ENCODE data around the gene TAOK3. TPM values are rescaled to one million over a fixed set of nuclear protein-coding genes. Genes with fewer than 3 reads are reported as not detected.

Gene TAOK3
- total RNA-seq, 1 donor = 27.9 TPM

- TF ChIP-seq CTCF (IDR thresholded peaks at IDR 0.05; ENCODE audit: extremely low read depth, low read depth, low read length) = no peak
- Histone ChIP-seq H3K9me3 (ENCODE audit: low read depth, low read length) (no peaks in the 10 kb centered on the region), H3K27ac (ENCODE audit: low read depth, low read length) (no peak overlapping the region)
Observed at GRCh38 chr12:118237052-118237665, 135.5 kb downstream of the TAOK3 start.

DNA sequence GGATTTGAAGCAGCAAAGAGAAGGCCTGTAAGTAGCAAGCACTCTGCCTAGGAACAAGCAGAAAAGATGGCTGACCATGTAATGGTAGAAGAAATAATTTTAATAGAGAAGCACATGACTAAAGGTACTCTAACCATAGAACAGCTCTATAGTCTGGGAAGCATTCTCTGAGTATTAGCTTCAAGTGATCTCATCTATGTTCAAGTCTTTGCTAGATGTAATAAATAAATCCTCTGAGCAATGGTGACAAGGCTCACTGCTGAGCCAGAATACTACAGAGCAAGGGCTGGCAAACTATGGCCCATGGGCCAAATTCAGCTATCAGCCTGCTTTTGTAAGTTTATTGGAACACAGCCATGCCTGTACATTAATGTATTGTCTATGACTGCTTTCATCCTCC, 152.0 kb downstream of the TAOK3 start:
- Histone ChIP-seq H3K4me3 (ENCODE audit: insufficient read depth, low read length) (no peak overlapping the region), H3K4me1 (ENCODE audit: insufficient read depth, low read length) (no peaks in the 10 kb centered on the region), H3K9me3 (ENCODE audit: low read depth, low read length) (no peaks in the 10 kb centered on the region), H3K79me2 (ENCODE audit: insufficient read depth, low read length) (no peaks in the 10 kb centered on the region), H3K4me2 (ENCODE audit: insufficient read depth, low read length) (no peak overlapping the region), H4K20me1 (ENCODE audit: insufficient read depth, low read length) (no peaks in the 10 kb centered on the region), H3K27me3 (ENCODE audit: insufficient read depth, low read length) (no peaks in the 10 kb centered on the region), H3K36me3 (ENCODE audit: insufficient read depth, low read length) (peaks cover 10% of the 10 kb centered on the region), H2AFZ (ENCODE audit: low read length) (no peak overlapping the region), H3K27ac (ENCODE audit: low read depth, low read length) (no peak overlapping the region)
- TF ChIP-seq CTCF (IDR thresholded peaks at IDR 0.05; ENCODE audit: extremely low read depth, low read depth, low read length) = no peak
- DNase-seq (ENCODE audit: insufficient read length, low spot score, missing footprints) = no peak

More at GRCh38 chr12:118237052-118237665, 135.5 kb downstream of the TAOK3 start:
- peaks cover 9% of the 10 kb centered on the region for H3K4me1 ChIP-seq (ENCODE audit: insufficient read depth, low read length)
- H4K20me1 ChIP-seq (ENCODE audit: insufficient read depth, low read length) = no peaks in the 10 kb centered on the region
- H3K4me2 ChIP-seq (ENCODE audit: insufficient read depth, low read length) = no peak overlapping the region
- H3K4me3 ChIP-seq (ENCODE audit: insufficient read depth, low read length) = no peak overlapping the region
- H3K27me3 ChIP-seq (ENCODE audit: insufficient read depth, low read length) = no peaks in the 10 kb centered on the region
- H2AFZ ChIP-seq (ENCODE audit: low read length) = no peak overlapping the region
- H3K36me3 ChIP-seq (ENCODE audit: insufficient read depth, low read length) = peaks cover 11% of the 10 kb centered on the region
- no peaks in the 10 kb centered on the region for H3K79me2 ChIP-seq (ENCODE audit: insufficient read depth, low read length)
- DNase-seq (ENCODE audit: insufficient read length, low spot score, missing footprints) = no peak

DNA sequence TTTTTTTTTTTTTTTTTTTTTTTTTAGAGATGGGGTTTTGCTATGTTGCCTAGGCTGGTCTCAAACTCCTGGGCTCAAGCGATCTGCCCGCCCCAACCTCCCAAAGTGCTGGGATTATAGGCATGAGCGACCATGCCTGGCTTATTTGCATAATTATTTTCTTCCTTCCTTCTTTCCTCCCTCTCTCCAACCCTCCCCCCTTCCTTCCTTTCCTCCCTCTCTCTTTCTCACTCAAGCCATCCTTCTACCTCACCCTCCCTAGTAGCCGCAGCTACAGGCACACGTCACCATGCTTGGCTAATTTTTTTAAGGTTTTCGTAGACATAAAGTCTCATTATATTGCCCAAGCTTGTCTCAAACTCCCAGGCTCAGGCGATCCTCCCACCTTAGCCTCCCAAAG, 152.9 kb downstream of the TAOK3 start:
- no peak overlapping the region for H3K4me3 ChIP-seq (ENCODE audit: insufficient read depth, low read length)
- no peak for DNase-seq (ENCODE audit: insufficient read length, low spot score, missing footprints)

GRCh38 chr12:118219106-118219505, 153.6 kb downstream of the TAOK3 start:
- H3K79me2 ChIP-seq (ENCODE audit: insufficient read depth, low read length) = no peaks in the 10 kb centered on the region
- no peaks in the 10 kb centered on the region for H3K27me3 ChIP-seq (ENCODE audit: insufficient read depth, low read length)
- H3K27ac ChIP-seq (ENCODE audit: low read depth, low read length) = no peak overlapping the region
- no peak for TF ChIP-seq CTCF (IDR thresholded peaks at IDR 0.05; ENCODE audit: extremely low read depth, low read depth, low read length)
- H3K4me1 ChIP-seq (ENCODE audit: insufficient read depth, low read length) = no peaks in the 10 kb centered on the region
- peaks cover 5% of the 10 kb centered on the region for H3K36me3 ChIP-seq (ENCODE audit: insufficient read depth, low read length)
- no peaks in the 10 kb centered on the region for H3K9me3 ChIP-seq (ENCODE audit: low read depth, low read length)
- no peaks in the 10 kb centered on the region for H4K20me1 ChIP-seq (ENCODE audit: insufficient read depth, low read length)
- no peak overlapping the region for H3K4me2 ChIP-seq (ENCODE audit: insufficient read depth, low read length)
- no peak for DNase-seq (ENCODE audit: insufficient read length, low spot score, missing footprints)
- H2AFZ ChIP-seq (ENCODE audit: low read length) = no peak overlapping the region
- H3K4me3 ChIP-seq (ENCODE audit: insufficient read depth, low read length) = no peak overlapping the region

More for the DNA sequence above, 152.9 kb downstream of the TAOK3 start:
- Histone ChIP-seq H3K36me3 (ENCODE audit: insufficient read depth, low read length) (peaks cover 7% of the 10 kb centered on the region), H3K27ac (ENCODE audit: low read depth, low read length) (no peak overlapping the region), H3K9me3 (ENCODE audit: low read depth, low read length) (no peaks in the 10 kb centered on the region), H3K79me2 (ENCODE audit: insufficient read depth, low read length) (no peaks in the 10 kb centered on the region), H3K4me2 (ENCODE audit: insufficient read depth, low read length) (no peak overlapping the region), H3K27me3 (ENCODE audit: insufficient read depth, low read length) (no peaks in the 10 kb centered on the region), H4K20me1 (ENCODE audit: insufficient read depth, low read length) (no peaks in the 10 kb centered on the region), H3K4me1 (ENCODE audit: insufficient read depth, low read length) (no peaks in the 10 kb centered on the region), H2AFZ (ENCODE audit: low read length) (no peak overlapping the region)
- no peak for TF ChIP-seq CTCF (IDR thresholded peaks at IDR 0.05; ENCODE audit: extremely low read depth, low read depth, low read length)

Data from osteoblast (primary cell).